HG02610 (cell line): ENCODE measurements around the gene DCHS1.
A peak's percentile ranks its signal among the peaks of the same experiment; 100 is the strongest.
"Not testable (repeated sequence)": the region's sequence is repeated elsewhere in the genome, so short reads cannot be mapped to it uniquely, and the experiment has no call there.

Experiments used
- ATAC-seq: cut with Tn5 transposase; IDR thresholded peaks from one replicate; pipeline ENCODE4 v1.9.1; 2021; ENCODE audit warnings: mild to moderate bottlenecking, moderate library complexity; ENCODE audit not compliant: unreplicated experiment

The DCHS1 gene

GRCh38 chr11:6655790-6656583, at the start of gene DCHS1:
DCHS1 (minus strand) TSS chr11:6655809; CDS start chr11:6641613, 14,196 bp downstream.
- ATAC-seq: no peak

GRCh38 chr11:6703247-6704063, 47.8 kb upstream of the DCHS1 start:
- ATAC-seq: no peak

- not testable (repeated sequence) for ATAC-seq
Observed at GRCh38 chr11:6701955-6702354, 46.3 kb upstream of the DCHS1 start.

- no peak for ATAC-seq
Observed at GRCh38 chr11:6695377-6695776, 39.8 kb upstream of the DCHS1 start.

- ATAC-seq: no peak
Observed at GRCh38 chr11:6694229-6694535, 38.6 kb upstream of the DCHS1 start.

- no peak for ATAC-seq
Observed at GRCh38 chr11:6693342-6694228, 38.0 kb upstream of the DCHS1 start.

GRCh38 chr11:6692128-6692527, 36.5 kb upstream of the DCHS1 start:
- ATAC-seq: no peak

- ATAC-seq: not testable (repeated sequence)
Observed at GRCh38 chr11:6690431-6691132, 35.0 kb upstream of the DCHS1 start.

GRCh38 chr11:6687876-6688275, 32.3 kb upstream of the DCHS1 start:
- ATAC-seq: no peak

- ATAC-seq: no peak
Observed at GRCh38 chr11:6686006-6686405, 30.4 kb upstream of the DCHS1 start.

GRCh38 chr11:6684068-6684467, 28.5 kb upstream of the DCHS1 start:
- not testable (repeated sequence) for ATAC-seq

- ATAC-seq: peak; percentile 92
Observed at GRCh38 chr11:6682936-6683861, 27.6 kb upstream of the DCHS1 start, which contains the start of gene MRPL17. MRPL17 (minus strand) TSS chr11:6683340; CDS start chr11:6683296, 44 bp downstream.

GRCh38 chr11:6682591-6682935, 27.0 kb upstream of the DCHS1 start:
- peak; percentile 3 for ATAC-seq

GRCh38 chr11:6681949-6682348, 26.3 kb upstream of the DCHS1 start:
- ATAC-seq: no peak

- no peak for ATAC-seq
Observed at GRCh38 chr11:6681505-6681904, 25.9 kb upstream of the DCHS1 start.

GRCh38 chr11:6677018-6677417, 21.4 kb upstream of the DCHS1 start:
- ATAC-seq: no peak

- ATAC-seq: no peak
Observed at GRCh38 chr11:6674862-6675261, 19.3 kb upstream of the DCHS1 start.

GRCh38 chr11:6674219-6674597, 18.6 kb upstream of the DCHS1 start:
- no peak for ATAC-seq

- peak; percentile 41 for ATAC-seq
Observed at GRCh38 chr11:6673523-6674218, 18.1 kb upstream of the DCHS1 start.
